ENCODE measurements around the gene STK32A.
"Not testable (repeated sequence)": the region's sequence is repeated elsewhere in the genome, so short reads cannot be mapped to it uniquely, and the experiment has no call there.

STK32A gene

DNA sequence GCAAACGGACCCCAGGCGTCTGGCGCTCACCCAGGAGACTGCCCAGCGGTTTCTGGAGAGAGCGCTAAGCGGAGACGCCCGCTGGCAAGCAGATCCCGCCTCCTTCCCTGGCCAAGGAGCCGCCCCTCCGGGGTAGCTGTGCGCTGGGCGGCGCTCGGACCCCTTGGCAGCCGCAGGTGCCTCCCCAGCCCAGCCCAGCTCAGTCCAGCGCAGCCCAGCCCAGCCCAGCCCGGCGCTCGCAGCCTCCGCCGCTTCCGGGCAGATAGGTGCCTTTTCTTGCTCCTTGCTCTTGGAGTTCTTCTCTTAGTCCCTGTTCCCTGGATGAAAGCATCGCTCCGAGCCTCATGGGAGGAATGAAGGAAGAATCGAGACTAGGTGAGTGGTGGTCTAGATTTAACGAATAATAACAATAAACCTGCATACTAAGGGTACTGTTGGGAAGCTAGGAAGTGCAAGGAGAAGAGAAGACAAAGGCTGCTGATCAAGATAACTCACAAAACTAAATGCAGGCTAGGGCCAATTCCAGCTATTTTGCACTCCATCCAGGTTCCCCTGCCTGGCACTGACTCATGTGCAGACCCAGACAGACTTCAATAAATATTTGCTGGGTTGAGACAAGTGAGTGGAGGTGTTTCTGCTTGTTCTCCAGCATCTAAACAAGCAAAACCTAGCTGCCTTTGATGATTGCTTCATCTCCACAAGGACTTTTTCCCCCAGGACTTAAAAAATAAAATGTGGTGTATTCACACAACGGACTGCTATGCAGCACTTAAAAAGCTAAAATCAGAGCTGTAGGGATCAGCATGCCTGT lies at the start of gene STK32A:
Gene STK32A, plus strand, starts transcription at position 202 of the 811 bp plus-strand sequence. CDS start 4,609 bp downstream, outside the sequence.
- DNase-seq: no peak

DNA sequence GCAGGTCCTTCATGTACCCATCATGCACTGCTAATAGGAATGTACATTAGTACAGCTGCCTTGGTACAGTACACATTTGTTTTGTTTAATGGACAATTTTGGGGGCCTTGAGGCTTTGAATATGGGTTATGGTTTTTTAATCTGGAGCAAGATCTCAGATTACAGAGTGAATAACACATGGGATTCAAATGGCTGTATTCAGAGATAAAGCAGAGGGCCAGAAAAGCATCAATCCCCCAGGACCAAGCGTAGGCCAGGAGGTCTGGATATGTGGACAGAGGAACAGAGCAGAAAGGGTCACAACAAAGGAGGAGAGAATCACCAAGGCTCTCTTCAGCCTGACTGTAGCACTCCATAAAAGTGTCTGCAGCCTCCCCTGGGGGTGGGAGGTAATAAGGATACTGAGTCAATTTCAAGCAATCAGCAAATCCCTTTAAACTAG lies 47.7 kb upstream of the STK32A start:
- no peak for DNase-seq

- no peak for DNase-seq
These were observed 46.4 kb upstream of the STK32A start for GRCh38 chr5:147188200-147189108.

- DNase-seq: no peak
These were observed 45.8 kb upstream of the STK32A start for GRCh38 chr5:147189109-147189424.

- DNase-seq: no peak
These were observed 44.5 kb upstream of the STK32A start for GRCh38 chr5:147190331-147190730.

DNA sequence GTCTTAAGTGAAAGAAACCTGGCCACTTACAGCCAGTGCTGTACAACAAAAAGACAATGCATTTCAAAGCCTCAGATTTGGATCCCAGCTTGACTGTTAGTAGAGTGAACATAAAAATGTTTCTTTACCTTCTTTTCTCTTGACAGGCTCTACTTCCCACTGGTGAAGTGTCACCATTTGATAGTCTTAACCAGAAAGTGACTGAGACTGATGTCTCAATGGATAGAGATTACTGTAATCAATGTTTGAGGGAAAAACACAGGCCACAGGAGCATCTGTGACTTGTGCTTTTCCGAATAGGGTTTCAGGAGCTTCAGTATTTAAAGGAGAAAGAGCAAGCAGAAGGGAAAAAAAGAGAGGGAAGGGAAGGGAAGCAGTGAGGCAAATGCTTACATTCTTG lies 41.7 kb upstream of the STK32A start:
- no peak for DNase-seq

GRCh38 chr5:147200004-147200403 lies 34.8 kb upstream of the STK32A start:
- DNase-seq: no peak

DNA sequence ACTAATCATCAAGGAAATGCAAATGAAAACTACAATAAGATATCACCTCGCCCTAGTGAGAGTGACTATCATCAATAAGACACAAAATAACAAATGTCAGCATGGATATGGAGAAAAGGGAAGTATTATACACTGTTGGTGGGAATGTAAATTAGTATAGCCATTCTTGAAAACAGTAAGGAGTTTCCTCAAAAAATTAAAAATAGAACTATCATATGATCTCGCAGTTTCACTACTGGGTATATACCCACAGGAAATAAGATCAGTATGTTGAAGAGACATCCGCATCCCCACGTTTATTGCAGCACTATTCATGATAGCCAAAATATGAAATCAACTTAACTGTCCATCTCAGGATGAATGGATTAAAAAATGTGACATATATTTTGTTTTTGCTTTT lies 31.6 kb upstream of the STK32A start:
- no peak for DNase-seq

DNA sequence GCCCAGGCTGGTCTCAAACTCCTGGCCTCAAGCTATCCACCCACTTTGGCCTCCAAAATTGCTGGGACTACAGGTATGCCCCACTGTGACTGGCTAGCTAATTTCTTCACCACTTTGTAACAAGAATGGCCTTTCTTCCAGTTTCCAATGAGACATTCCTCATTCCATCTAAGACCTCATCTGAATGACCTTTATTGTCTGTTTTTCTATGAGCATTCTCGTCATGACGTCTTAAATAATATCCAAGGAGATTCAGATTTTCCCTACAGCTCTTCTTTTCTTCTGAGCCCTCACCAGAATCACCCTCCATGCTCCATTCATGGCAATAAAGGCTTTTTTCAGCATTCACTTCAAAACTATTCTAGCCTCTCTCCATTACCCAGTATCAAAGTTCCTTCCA lies 30.2 kb upstream of the STK32A start:
- no peak for DNase-seq

GRCh38 chr5:147208134-147208533 lies 26.7 kb upstream of the STK32A start:
- DNase-seq: no peak

GRCh38 chr5:147216552-147217154 lies 18.2 kb upstream of the STK32A start:
- no peak for DNase-seq

- no peak for DNase-seq
These were observed 11.5 kb upstream of the STK32A start for GRCh38 chr5:147223343-147223742.

DNA sequence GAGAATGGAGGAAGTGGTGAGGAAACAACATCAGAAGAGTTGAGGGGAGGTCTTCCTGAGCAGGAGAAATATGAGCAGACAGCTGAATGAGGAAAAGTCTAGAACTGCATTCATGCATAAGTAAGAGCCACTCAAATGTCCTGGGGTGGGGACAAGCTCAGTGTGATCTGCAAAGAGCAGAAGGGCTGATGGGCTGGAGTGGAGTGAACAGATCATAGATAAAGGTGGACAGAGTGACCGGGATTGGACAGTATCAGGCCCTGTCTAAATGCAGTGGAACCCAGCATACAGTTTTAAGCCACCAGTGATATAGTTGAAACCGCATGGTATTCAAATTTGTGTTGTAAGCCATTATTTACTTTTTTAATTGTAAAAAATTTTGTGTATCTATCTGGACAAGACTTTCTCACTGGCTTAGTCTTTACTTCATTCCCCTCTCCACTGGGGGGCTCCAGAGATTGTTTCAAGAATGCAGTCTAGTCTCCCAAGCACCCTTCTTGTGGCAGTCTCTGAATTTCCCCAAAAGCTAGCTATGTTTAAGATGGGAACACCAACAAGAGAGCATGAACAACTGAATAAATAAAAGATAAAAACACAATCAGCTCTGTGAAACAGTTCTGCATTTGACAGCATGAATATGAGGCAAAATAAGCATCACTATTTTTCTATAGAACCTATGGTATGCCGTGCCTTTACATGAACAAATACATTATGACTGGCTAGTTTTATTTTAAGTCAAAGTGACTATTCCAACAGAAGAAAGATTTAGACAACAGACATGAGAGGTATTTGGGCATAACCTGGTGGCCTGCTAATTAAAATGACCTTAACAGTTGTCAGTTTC lies 10.7 kb upstream of the STK32A start:
- no peak for DNase-seq

GRCh38 chr5:147225938-147226337 lies 8.9 kb upstream of the STK32A start:
- no peak for DNase-seq

DNA sequence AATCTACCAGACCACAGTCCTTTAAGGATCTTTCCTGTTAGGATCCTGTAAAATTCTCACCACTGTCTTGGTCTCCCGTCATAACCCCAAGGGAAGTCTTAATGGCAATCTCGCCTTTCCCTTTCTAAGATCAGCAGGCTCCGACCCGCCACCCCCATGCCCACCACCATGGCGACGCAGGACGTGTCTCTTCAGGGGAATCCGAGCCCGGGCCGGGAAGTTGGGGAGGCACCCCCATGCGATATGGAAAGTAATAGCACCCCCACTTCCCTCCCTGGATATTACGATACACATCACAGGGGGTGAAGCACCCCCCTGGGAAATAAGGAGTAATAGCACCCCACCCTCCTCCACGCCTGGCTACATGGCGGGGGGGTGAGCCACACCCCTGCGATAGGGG lies 8.3 kb upstream of the STK32A start:
- no peak for DNase-seq

DNA sequence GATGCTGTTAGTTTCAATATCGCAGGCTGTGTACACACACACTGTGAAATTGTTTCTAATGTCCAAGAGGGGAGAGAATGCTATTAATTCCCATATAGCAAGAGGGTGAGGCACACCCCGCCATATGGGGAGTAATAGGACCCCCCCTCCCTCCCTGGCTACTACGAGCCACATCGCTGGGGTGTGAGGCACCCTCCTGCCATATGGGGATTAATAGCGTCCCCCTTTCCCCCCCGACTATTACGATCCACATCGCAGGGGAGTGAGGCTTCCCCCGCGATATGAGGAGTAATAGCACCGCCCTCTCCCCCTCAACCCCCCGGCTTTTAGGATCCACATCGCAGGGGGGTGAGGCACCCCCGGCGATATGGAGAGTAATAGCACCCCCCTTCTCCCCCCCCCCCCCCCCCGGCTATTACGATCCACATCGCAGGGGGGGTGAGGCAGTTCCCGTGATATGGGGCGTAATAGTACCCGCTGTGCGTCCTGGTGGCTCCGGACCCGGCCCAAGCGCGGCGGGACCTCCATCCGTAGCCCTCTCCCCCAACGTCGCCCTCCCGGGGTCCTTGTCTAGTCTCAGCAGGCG lies 494 bp upstream of the STK32A start:
- DNase-seq: no peak

GRCh38 chr5:147240266-147240985 lies 5.6 kb downstream of the STK32A start:
- DNase-seq: no peak

GRCh38 chr5:147243238-147243637 lies 8.4 kb downstream of the STK32A start:
- DNase-seq: not testable (repeated sequence)

DNA sequence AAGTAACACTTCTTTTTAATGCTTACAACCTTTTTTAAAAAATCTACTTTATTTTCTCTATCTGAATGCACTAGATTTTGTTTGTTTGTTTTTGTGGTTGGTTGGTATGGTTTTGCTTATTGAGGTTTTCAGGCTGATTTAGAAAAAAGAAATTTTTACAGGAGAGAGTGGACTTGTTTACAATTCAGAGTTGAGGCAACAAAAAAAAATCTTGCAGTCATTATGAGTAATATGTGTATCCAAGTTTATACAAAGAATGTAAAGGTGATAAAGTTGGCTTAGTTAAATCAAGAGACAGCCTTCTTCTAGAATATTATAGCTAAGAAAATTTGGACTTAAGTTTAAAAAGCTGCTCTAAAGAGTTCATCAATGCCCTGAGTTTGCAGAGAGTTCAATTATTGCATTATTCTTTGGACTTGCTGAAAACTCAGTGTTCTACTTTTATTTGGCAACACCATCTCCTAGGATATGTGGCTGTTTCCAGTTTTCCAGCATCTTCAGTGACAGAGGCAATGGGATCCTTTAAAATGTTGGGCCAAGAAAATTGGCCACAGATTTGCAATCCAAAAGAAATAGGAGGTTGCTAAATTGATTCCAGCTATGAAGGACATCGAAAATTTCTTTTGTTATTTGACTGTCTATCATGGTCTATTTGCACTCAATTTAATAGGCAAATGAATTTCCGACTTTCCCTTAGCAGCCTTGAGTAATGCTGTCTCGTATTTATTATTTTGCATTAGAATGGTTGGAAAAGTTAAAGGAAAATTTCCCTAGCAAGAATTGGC lies 10.7 kb downstream of the STK32A start:
- DNase-seq: no peak

GRCh38 chr5:147248561-147248960 lies 13.7 kb downstream of the STK32A start:
- no peak for DNase-seq

GRCh38 chr5:147259837-147260236 lies 25.0 kb downstream of the STK32A start:
- no peak for DNase-seq
